Mucosa of gallbladder (tissue), 1 donor: ENCODE results near the gene KCNQ4. TPM values are rescaled to one million over a fixed set of nuclear protein-coding genes. Genes with fewer than 3 reads are reported as not detected.
A peak's percentile ranks its signal among the peaks of the same experiment; 100 is the strongest.

ENCODE experiments used
- DNase-seq: peaks from one replicate; pipeline ENCODE4 v3.0.0-alpha.2; 2020; ENCODE audit warnings: low spot score
- total RNA-seq: library from RNA; stranded (reverse); gene quantifications from one replicate; pipeline ENCODE4 v1.2.1, GENCODE V29; 2021
- donor health status: DM: no; HTN: no; CAD: no.

Gene KCNQ4
- total RNA-seq, 1 donor from 2014 or later: 3.5 TPM

- DNase-seq: no peak
Measured at GRCh38 chr1:40838980-40839942, 55.7 kb downstream of the KCNQ4 start.

GRCh38 chr1:40839943-40840335 is 56.4 kb downstream of the KCNQ4 start:
- no peak for DNase-seq

GRCh38 chr1:40840526-40841323 is 57.1 kb downstream of the KCNQ4 start:
- DNase-seq: no peak

GRCh38 chr1:40841602-40842001 is 58.0 kb downstream of the KCNQ4 start:
- no peak for DNase-seq

- DNase-seq: no peak
Measured at GRCh38 chr1:40842207-40842606, 58.6 kb downstream of the KCNQ4 start.

GRCh38 chr1:40842691-40843090 is 59.1 kb downstream of the KCNQ4 start:
- DNase-seq: no peak

- no peak for DNase-seq
Measured at GRCh38 chr1:40844079-40844478, 60.5 kb downstream of the KCNQ4 start.

- DNase-seq: no peak
Measured at GRCh38 chr1:40844887-40845878, 61.6 kb downstream of the KCNQ4 start.

GRCh38 chr1:40845895-40846294 is 62.3 kb downstream of the KCNQ4 start:
- DNase-seq: no peak

GRCh38 chr1:40847023-40847745 is 63.6 kb downstream of the KCNQ4 start:
- no peak for DNase-seq

- DNase-seq: peak; percentile 72
Measured at GRCh38 chr1:40848530-40849189, 65.1 kb downstream of the KCNQ4 start.

GRCh38 chr1:40849801-40850592 is 66.4 kb downstream of the KCNQ4 start:
- DNase-seq: peak; percentile 69

GRCh38 chr1:40851643-40852042 is 68.1 kb downstream of the KCNQ4 start:
- no peak for DNase-seq

- no peak for DNase-seq
Measured at GRCh38 chr1:40853113-40853884, 69.7 kb downstream of the KCNQ4 start.

GRCh38 chr1:40853885-40854170 is 70.2 kb downstream of the KCNQ4 start:
- DNase-seq: no peak

GRCh38 chr1:40855513-40855912 is 71.9 kb downstream of the KCNQ4 start:
- no peak for DNase-seq

GRCh38 chr1:40856116-40856515 is 72.5 kb downstream of the KCNQ4 start:
- no peak for DNase-seq

- DNase-seq: no peak
Measured at GRCh38 chr1:40856656-40857302, 73.2 kb downstream of the KCNQ4 start.
